OCI-LY1 (cell line): ENCODE results near the gene PPP1R14B.
A peak's percentile ranks its signal among the peaks of the same experiment; 100 is the strongest.

ENCODE experiments used
- EZH2 ChIP-seq: fragments of 200-600 bp; sonication (generic), shearing (Covaris generic); IDR thresholded peaks from 2 replicates; pipeline ENCODE4 v1.8.0; 2017; ENCODE audit warnings: borderline replicate concordance, mixed run types, mild to moderate bottlenecking, antibody characterized with exemption, low read length, moderate library complexity, mixed read lengths
- TF ChIP-seq, protein P1 (sequence below): fragments of 200-600 bp; sonication (generic), shearing (Covaris generic); IDR thresholded peaks from 2 replicates; pipeline ENCODE4 v1.5.1; 2017; ENCODE audit warnings: mild to moderate bottlenecking, antibody characterized with exemption, low read length, moderate library complexity, mixed read lengths

DNA sequence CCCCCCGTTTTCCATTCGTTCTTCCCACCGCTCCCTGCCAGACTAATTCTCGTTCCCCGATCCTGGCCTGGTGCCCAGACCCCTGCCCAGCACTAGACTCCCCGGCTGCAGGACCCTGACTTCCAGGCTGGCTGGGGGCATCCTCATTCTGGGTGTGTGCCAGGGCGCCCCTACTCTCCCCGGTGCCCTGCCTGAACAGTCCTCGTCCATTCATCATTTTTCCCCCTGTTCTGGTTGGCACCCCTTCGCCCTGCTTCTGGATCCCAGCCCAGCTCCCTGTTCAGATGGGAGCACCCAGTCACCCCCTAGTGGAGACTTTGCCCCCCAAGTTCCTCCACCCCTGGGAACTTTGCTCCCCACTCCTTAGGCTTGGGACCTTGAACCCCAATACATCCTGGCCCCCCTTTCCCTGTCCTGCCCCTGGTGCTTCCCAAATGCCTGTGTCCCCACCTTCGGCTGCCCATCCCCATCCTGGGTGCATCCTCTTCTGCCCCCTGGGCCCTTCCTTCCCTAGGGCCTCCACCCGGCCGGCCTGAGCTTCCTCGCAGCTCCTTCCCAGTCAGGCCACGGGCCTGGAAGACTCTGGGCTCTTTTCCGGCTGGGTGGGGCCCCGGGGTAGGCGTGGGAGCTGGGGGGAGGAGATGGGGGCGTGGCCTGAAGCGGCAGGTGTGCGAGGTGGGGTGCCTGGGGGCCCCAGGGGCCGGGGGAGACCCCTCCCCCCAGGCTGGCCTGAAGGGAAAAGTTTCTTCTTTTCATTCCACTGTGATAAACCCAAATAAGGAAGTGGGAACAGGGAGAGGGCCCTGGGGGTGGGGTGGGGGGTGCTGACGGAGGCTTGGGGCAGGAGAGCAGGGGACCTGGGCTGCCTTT lies 5.5 kb upstream of the PPP1R14B start:
- TF ChIP-seq, protein P1, sequence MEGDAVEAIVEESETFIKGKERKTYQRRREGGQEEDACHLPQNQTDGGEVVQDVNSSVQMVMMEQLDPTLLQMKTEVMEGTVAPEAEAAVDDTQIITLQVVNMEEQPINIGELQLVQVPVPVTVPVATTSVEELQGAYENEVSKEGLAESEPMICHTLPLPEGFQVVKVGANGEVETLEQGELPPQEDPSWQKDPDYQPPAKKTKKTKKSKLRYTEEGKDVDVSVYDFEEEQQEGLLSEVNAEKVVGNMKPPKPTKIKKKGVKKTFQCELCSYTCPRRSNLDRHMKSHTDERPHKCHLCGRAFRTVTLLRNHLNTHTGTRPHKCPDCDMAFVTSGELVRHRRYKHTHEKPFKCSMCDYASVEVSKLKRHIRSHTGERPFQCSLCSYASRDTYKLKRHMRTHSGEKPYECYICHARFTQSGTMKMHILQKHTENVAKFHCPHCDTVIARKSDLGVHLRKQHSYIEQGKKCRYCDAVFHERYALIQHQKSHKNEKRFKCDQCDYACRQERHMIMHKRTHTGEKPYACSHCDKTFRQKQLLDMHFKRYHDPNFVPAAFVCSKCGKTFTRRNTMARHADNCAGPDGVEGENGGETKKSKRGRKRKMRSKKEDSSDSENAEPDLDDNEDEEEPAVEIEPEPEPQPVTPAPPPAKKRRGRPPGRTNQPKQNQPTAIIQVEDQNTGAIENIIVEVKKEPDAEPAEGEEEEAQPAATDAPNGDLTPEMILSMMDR = peak; percentile 50
- no peak for TF ChIP-seq EZH2
